Skeletal muscle tissue (tissue), 4 donors: ENCODE measurements around the gene ALDOB. TPM values are rescaled to one million over a fixed set of nuclear protein-coding genes. Genes with fewer than 3 reads are reported as not detected.

Source experiments
- H3K27ac ChIP-seq: one replicate; pipeline ENCODE4 v1.7.0; 2013; ENCODE audit warnings: mild to moderate bottlenecking, low read depth, low read length, inconsistent platforms
- H3K27me3 ChIP-seq, 3 donors: one replicate each; pipeline ENCODE4 v1.7.0; 2013; ENCODE audit warnings: low read length in 3 of 3; ENCODE audit not compliant: control insufficient read depth in 3 of 3, insufficient read depth in 3 of 3
- H3K36me3 ChIP-seq, 3 donors: one replicate each; pipeline ENCODE4 v1.7.0; 2013; ENCODE audit warnings: low read length in 3 of 3; ENCODE audit not compliant: control insufficient read depth in 3 of 3, insufficient read depth in 3 of 3
- H3K4me1 ChIP-seq, 3 donors: one replicate each; pipeline ENCODE4 v1.7.0; 2013; ENCODE audit warnings: low read length in 3 of 3, mild to moderate bottlenecking in 3 of 3; ENCODE audit not compliant: control insufficient read depth in 3 of 3, insufficient read depth in 3 of 3
- H3K4me3 ChIP-seq, 3 donors: one replicate each; pipeline ENCODE4 v1.7.0; 2013; ENCODE audit warnings: low read length in 3 of 3
- H3K9ac ChIP-seq, 3 donors: one replicate each; pipeline ENCODE4 v1.7.0; 2013; ENCODE audit warnings: low read length in 3 of 3, mild to moderate bottlenecking in 3 of 3, moderate library complexity in 2 of 3, low read depth in 1 of 3
- H3K9me3 ChIP-seq, 3 donors: one replicate each; pipeline ENCODE4 v1.7.0; 2013; ENCODE audit warnings: low read length in 3 of 3; ENCODE audit not compliant: control insufficient read depth in 3 of 3
- total RNA-seq: library from RNA; depleted of rRNA; stranded (reverse); fragments of >200 nt; gene quantifications from one replicate; pipeline ENCODE4 v1.2.3, GENCODE V29; 2014
- donor health status: Osteomylitis.

ALDOB gene
- total RNA-seq, result not detected

GRCh38 chr9:101435601-101436079 is at the start of gene ALDOB:
TSS of gene ALDOB (minus strand) at chr9:101435774. CDS start at chr9:101430887, 4,887 bp downstream.
- Histone ChIP-seq H3K4me1 (no peaks in the 10 kb centered on the region), H3K9ac (no peak within 1 kb of the TSS), H3K4me3 (no peak within 1 kb of the TSS), H3K27me3 (no peaks in the 10 kb centered on the region), H3K9me3 (no peaks in the 10 kb centered on the region), H3K36me3 (no peaks in the 10 kb centered on the region), H3K27ac (no peak within 1 kb of the TSS)

- Histone ChIP-seq H3K27me3 (no peaks in the 10 kb centered on the region), H3K36me3 (no peaks in the 10 kb centered on the region), H3K4me1 (peaks cover 5 to 12% (median 6%) of the 10 kb centered on the region in 3 donors), H3K27ac (no peak overlapping the region), H3K9me3 (no peaks in the 10 kb centered on the region), H3K4me3 (no peak overlapping the region), H3K9ac (no peak overlapping the region)
These were observed 48.5 kb upstream of the ALDOB start for GRCh38 chr9:101484046-101484445.

- Histone ChIP-seq H3K9me3 (no peaks in the 10 kb centered on the region), H3K9ac (no peak overlapping the region), H3K27me3 (no peaks in the 10 kb centered on the region), H3K4me3 (no peak overlapping the region), H3K36me3 (peaks cover 4 to 5% (median 4%) of the 10 kb centered on the region in 3 donors), H3K27ac (no peak overlapping the region), H3K4me1 (peaks cover 3 to 12% (median 6%) of the 10 kb centered on the region in 3 donors)
These were observed 45.7 kb upstream of the ALDOB start for GRCh38 chr9:101481261-101481660.

GRCh38 chr9:101480386-101480785 is 44.8 kb upstream of the ALDOB start:
- Histone ChIP-seq H3K9me3 (no peaks in the 10 kb centered on the region), H3K27ac (no peak overlapping the region), H3K4me3 (no peak overlapping the region), H3K9ac (no peak overlapping the region), H3K4me1 (peaks cover 0 to 6% (median 0%) of the 10 kb centered on the region in 3 donors), H3K36me3 (peaks cover 10 to 12% (median 10%) of the 10 kb centered on the region in 3 donors), H3K27me3 (no peaks in the 10 kb centered on the region)

GRCh38 chr9:101479338-101480030 is 43.9 kb upstream of the ALDOB start:
- no peaks in the 10 kb centered on the region for H3K9me3 ChIP-seq
- no peaks in the 10 kb centered on the region for H3K27me3 ChIP-seq
- H3K4me1 ChIP-seq, result peaks cover 0 to 6% (median 0%) of the 10 kb centered on the region in 3 donors
- no peak overlapping the region for H3K4me3 ChIP-seq
- H3K36me3 ChIP-seq, result peaks cover 10 to 12% (median 10%) of the 10 kb centered on the region in 3 donors
- H3K9ac ChIP-seq, result no peak overlapping the region
- H3K27ac ChIP-seq, result no peak overlapping the region

- Histone ChIP-seq H3K27me3 (no peaks in the 10 kb centered on the region), H3K4me3 (no peak overlapping the region), H3K27ac (no peak overlapping the region), H3K9ac (no peak overlapping the region), H3K36me3 (peaks cover 10 to 12% (median 10%) of the 10 kb centered on the region in 3 donors), H3K4me1 (peaks cover 0 to 6% (median 0%) of the 10 kb centered on the region in 3 donors), H3K9me3 (no peaks in the 10 kb centered on the region)
These were observed 43.3 kb upstream of the ALDOB start for GRCh38 chr9:101478906-101479305.

- no peak overlapping the region for H3K4me3 ChIP-seq
- peaks cover 0 to 6% (median 0%) of the 10 kb centered on the region in 3 donors for H3K4me1 ChIP-seq
- H3K36me3 ChIP-seq, result peaks cover 10 to 12% (median 10%) of the 10 kb centered on the region in 3 donors
- H3K9ac ChIP-seq, result no peak overlapping the region
- no peaks in the 10 kb centered on the region for H3K27me3 ChIP-seq
- H3K9me3 ChIP-seq, result no peaks in the 10 kb centered on the region
- no peak overlapping the region for H3K27ac ChIP-seq
These were observed 42.9 kb upstream of the ALDOB start for GRCh38 chr9:101478444-101478843.

GRCh38 chr9:101477736-101478135 is 42.2 kb upstream of the ALDOB start:
- H3K9ac ChIP-seq, result no peak overlapping the region
- no peak overlapping the region for H3K27ac ChIP-seq
- H3K9me3 ChIP-seq, result no peaks in the 10 kb centered on the region
- no peak overlapping the region for H3K4me3 ChIP-seq
- H3K4me1 ChIP-seq, result peaks cover 0 to 6% (median 0%) of the 10 kb centered on the region in 3 donors
- peaks cover 10 to 12% (median 10%) of the 10 kb centered on the region in 3 donors for H3K36me3 ChIP-seq
- H3K27me3 ChIP-seq, result no peaks in the 10 kb centered on the region

- Histone ChIP-seq H3K27me3 (no peaks in the 10 kb centered on the region), H3K9me3 (no peaks in the 10 kb centered on the region), H3K4me3 (no peak overlapping the region), H3K27ac (no peak overlapping the region), H3K4me1 (peaks cover 0 to under 1% (median 0%) of the 10 kb centered on the region in 3 donors), H3K9ac (no peak overlapping the region), H3K36me3 (peaks cover 10 to 12% (median 10%) of the 10 kb centered on the region in 3 donors)
These were observed 41.6 kb upstream of the ALDOB start for GRCh38 chr9:101477214-101477613.

- H3K27ac ChIP-seq, result no peak overlapping the region
- no peaks in the 10 kb centered on the region for H3K27me3 ChIP-seq
- no peaks in the 10 kb centered on the region for H3K9me3 ChIP-seq
- no peak overlapping the region for H3K9ac ChIP-seq
- H3K4me3 ChIP-seq, result no peak overlapping the region
- H3K36me3 ChIP-seq, result peaks cover 10 to 12% (median 10%) of the 10 kb centered on the region in 3 donors
- no peaks in the 10 kb centered on the region for H3K4me1 ChIP-seq
These were observed 41.1 kb upstream of the ALDOB start for GRCh38 chr9:101476576-101477208.
